Esophagus muscularis mucosa (tissue), 4 donors: ENCODE data around the gene PPP2R3C. TPM values are rescaled to one million over a fixed set of nuclear protein-coding genes. Genes with fewer than 3 reads are reported as not detected.
"Not testable (repeated sequence)": the region's sequence is repeated elsewhere in the genome, so short reads cannot be mapped to it uniquely, and the experiment has no call there.

Experiments
- DNase-seq: peaks from one replicate; pipeline ENCODE4 v3.0.0-alpha.2; 2017; ENCODE audit errors: extremely low spot score
- H3K27ac ChIP-seq, 4 donors: fragments of 200-600 bp; sonication (generic); replicated peaks in 1 of 4; 1 replicate in 3 of 4; 2 replicates in 1 of 4; pipeline ENCODE4 v1.5.1; 2016 to 2019; ENCODE audit warnings: mild to moderate bottlenecking in 1 of 4
- H3K27me3 ChIP-seq, 4 donors: fragments of 200-600 bp; sonication (generic); one replicate each; pipeline versions ENCODE4 v1.5.1 to v1.6.0; 2016 to 2019
- H3K36me3 ChIP-seq, 4 donors: fragments of 200-600 bp; sonication (generic); one replicate each; pipeline ENCODE4 v1.5.1; 2016 to 2019
- H3K4me1 ChIP-seq, 4 donors: fragments of 200-600 bp; sonication (generic); one replicate each; pipeline ENCODE4 v1.5.1; 2016 to 2019
- H3K4me3 ChIP-seq, 4 donors: fragments of 200-600 bp; sonication (generic); 1 replicate in 2 of 4; 2 replicates in 2 of 4; pipeline ENCODE4 v1.5.1; 2016 to 2019; ENCODE audit warnings: mild to moderate bottlenecking in 4 of 4, moderate library complexity in 1 of 4
- H3K9me3 ChIP-seq, 4 donors: fragments of 200-600 bp; sonication (generic); 1 replicate in 3 of 4; 2 replicates in 1 of 4; pipeline ENCODE4 v1.5.1; 2016 to 2019
- CTCF ChIP-seq, 3 experiments: fragments of 200-600 bp in 2 of 3; fragments of 450-650 bp in 1 of 3; sonication (generic) in 2 of 3; IDR thresholded peaks; one replicate each; pipeline ENCODE4 v1.5.1; 2017 to 2019; ENCODE audit warnings: antibody characterized with exemption in 3 of 3, mild to moderate bottlenecking in 2 of 3, moderate library complexity in 1 of 3
- EP300 ChIP-seq: sonication (generic); formaldehyde crosslinking; IDR thresholded peaks from one replicate; pipeline ENCODE4 v1.6.1; 2017; ENCODE audit warnings: antibody characterized with exemption
- POLR2A ChIP-seq: fragments of 450-650 bp; IDR thresholded peaks from one replicate; pipeline ENCODE4 v1.6.1; 2017; ENCODE audit warnings: antibody characterized with exemption, moderate library complexity, mild to moderate bottlenecking, low read depth
- POLR2AphosphoS5 ChIP-seq, 2 donors: sonication (generic); formaldehyde crosslinking; IDR thresholded peaks; one replicate each; pipeline ENCODE4 v1.6.1; 2017; ENCODE audit warnings: antibody characterized with exemption in 2 of 2
- WGBS: methylation state at CpG from one replicate; pipeline ENCODE4 v1.1.5; 2018; 5-methylcytosine and 5-hydroxymethylcytosine counted together
- intact Hi-C: fragments of 100-400 bp; cut with DNase I; formaldehyde crosslinking; loops from one replicate; pipeline ENCODE4 v1.15.1; 2023
- total RNA-seq, 4 donors: library from RNA; depleted of rRNA; stranded (reverse); fragments of >200 nt; gene quantifications; one replicate each; pipeline versions ENCODE4 v1.1.0 to v1.2.1, GENCODE V29; 2016

PPP2R3C gene
- total RNA-seq, 4 donors from 2014 or later: 29.5 to 48.6 (median 36.8) TPM

GRCh38 chr14:35072226-35072625 is 49.6 kb downstream of the PPP2R3C start:
- DNase-seq: no peak
- TF ChIP-seq POLR2A (no peak), POLR2AphosphoS5 (IDR thresholded peaks at IDR 0.05) (no peak), CTCF (IDR thresholded peaks at IDR 0.05) (no peak), EP300 (no peak)
- Histone ChIP-seq H3K27ac (no peak overlapping the region), H3K9me3 (no peaks in the 10 kb centered on the region), H3K4me1 (no peaks in the 10 kb centered on the region), H3K4me3 (no peak overlapping the region), H3K36me3 (peaks cover 0 to 83% (median 62%) of the 10 kb centered on the region in 4 donors), H3K27me3 (no peaks in the 10 kb centered on the region)
- intact Hi-C loops: no loop called here
- WGBS: 92% methylated on average over 3 of the region's 3 CpGs

GRCh38 chr14:35068238-35069012 is 53.4 kb downstream of the PPP2R3C start:
- H3K27me3 ChIP-seq: no peaks in the 10 kb centered on the region
- no peaks in the 10 kb centered on the region for H3K4me1 ChIP-seq
- intact Hi-C loops: no loop called here
- H3K4me3 ChIP-seq: no peak overlapping the region
- peaks cover 0 to 75% (median 45%) of the 10 kb centered on the region in 4 donors for H3K36me3 ChIP-seq
- no peaks in the 10 kb centered on the region for H3K9me3 ChIP-seq
- TF ChIP-seq EP300 (no peak), POLR2A (no peak), POLR2AphosphoS5 (IDR thresholded peaks at IDR 0.05) (no peak), CTCF (IDR thresholded peaks at IDR 0.05) (no peak)
- WGBS: 94% methylated on average over 4 of the region's 4 CpGs
- H3K27ac ChIP-seq: no peak overlapping the region
- no peak for DNase-seq

GRCh38 chr14:35065731-35066130 is 56.1 kb downstream of the PPP2R3C start:
- intact Hi-C loops: not testable (repeated sequence)
- H3K36me3 ChIP-seq: peaks cover 0 to 62% (median 36%) of the 10 kb centered on the region in 4 donors

GRCh38 chr14:35061113-35061791 is 60.5 kb downstream of the PPP2R3C start:
- intact Hi-C loops, H3K4me1 ChIP-seq, DNase-seq, H3K4me3 ChIP-seq, H3K27me3 ChIP-seq, H3K9me3 ChIP-seq, H3K27ac ChIP-seq: not testable (repeated sequence)
- 88% methylated on average over 1 of the region's 1 CpG for WGBS
- H3K36me3 ChIP-seq: peaks cover 12 to 61% (median 37%) of the 10 kb centered on the region in 4 donors

More at GRCh38 chr14:35065731-35066130, 56.1 kb downstream of the PPP2R3C start:
- H3K27ac ChIP-seq, H3K9me3 ChIP-seq, DNase-seq, H3K4me1 ChIP-seq, H3K4me3 ChIP-seq, H3K27me3 ChIP-seq: not testable (repeated sequence)
- WGBS: 98% methylated on average over 5 of the region's 5 CpGs

DNA sequence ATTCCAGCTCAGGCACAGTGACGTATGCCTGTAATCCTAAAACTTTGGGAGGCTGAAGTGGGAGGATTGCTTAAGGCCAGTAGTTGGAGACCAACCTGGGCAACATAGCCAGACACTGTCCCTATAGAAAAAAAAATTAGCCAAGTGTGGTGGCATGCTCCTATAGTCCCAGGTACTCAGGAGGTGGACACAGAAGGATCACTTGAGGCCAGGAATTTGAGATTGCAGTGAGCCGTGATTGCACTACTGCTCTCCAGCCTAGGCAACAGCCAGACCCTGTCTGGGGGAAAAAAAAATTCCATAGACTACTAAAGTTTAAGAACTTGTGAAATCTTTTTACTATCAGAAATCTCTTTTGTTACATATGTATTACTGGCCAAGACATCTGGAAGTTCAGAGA is 69.2 kb downstream of the PPP2R3C start:
- no peak overlapping the region for H3K4me3 ChIP-seq
- no peak overlapping the region for H3K27ac ChIP-seq
- peaks cover 10 to 75% (median 40%) of the 10 kb centered on the region in 4 donors for H3K36me3 ChIP-seq
- no peaks in the 10 kb centered on the region for H3K9me3 ChIP-seq
- H3K4me1 ChIP-seq: peaks cover 22 to 37% (median 24%) of the 10 kb centered on the region in 4 donors
- intact Hi-C loops: loop anchor here (5.0 kb wide), 1 partner anchor 70 kb away; the partner anchor contains the start of genes PPP2R3C and PRORP
- no peak for DNase-seq
- H3K27me3 ChIP-seq: no peaks in the 10 kb centered on the region
- TF ChIP-seq EP300 (no peak), POLR2AphosphoS5 (IDR thresholded peaks at IDR 0.05) (no peak), POLR2A (no peak), CTCF (IDR thresholded peaks at IDR 0.05) (no peak)
- WGBS: 96% methylated on average over 2 of the region's 2 CpGs
